SK-N-SH treated with all-trans-retinoic acid at 6 μM for 48 hours (cell line): Measurements from ENCODE around the gene DDX27.

Experiments used
- ATAC-seq: fragments of 200-7000 bp; cut with Tn5 transposase; 3 replicates; pipeline ENCODE4 v1.9.1; 2020; ENCODE audit warnings: mild to moderate bottlenecking, moderate library complexity
- ARNTL ChIP-seq: fragments of 450-650 bp; formaldehyde crosslinking; IDR thresholded peaks from 2 replicates; pipeline ENCODE4 v1.5.0; 2020; ENCODE audit warnings: low read depth, mild to moderate bottlenecking, moderate library complexity, borderline replicate concordance
- CREB5 ChIP-seq: fragments of 250-450 bp; sonication (Bioruptor Pico); IDR thresholded peaks from 2 replicates; pipeline ENCODE4 v1.5.1; 2020; ENCODE audit warnings: low read depth, mild to moderate bottlenecking, moderate library complexity
- CSDC2 ChIP-seq: fragments of 250-450 bp; sonication (Bioruptor Pico); IDR thresholded peaks from 2 replicates; pipeline ENCODE4 v1.5.0; 2020; ENCODE audit warnings: mild to moderate bottlenecking, moderate library complexity
- ESRRG ChIP-seq: fragments of 250-450 bp; sonication (Bioruptor Pico); IDR thresholded peaks from 2 replicates; pipeline ENCODE4 v1.6.1; 2021; ENCODE audit warnings: mild to moderate bottlenecking
- OSR1 ChIP-seq: fragments of 250-450 bp; sonication (Bioruptor Pico); IDR thresholded peaks from 2 replicates; pipeline ENCODE4 v1.8.0; 2022; ENCODE audit warnings: moderate library complexity, mild to moderate bottlenecking, inconsistent platforms
- PATZ1 ChIP-seq: fragments of 250-450 bp; sonication (Bioruptor Pico); IDR thresholded peaks from 2 replicates; pipeline ENCODE4 v1.8.0; 2020; ENCODE audit warnings: mild to moderate bottlenecking, moderate library complexity, borderline replicate concordance
- PPARA ChIP-seq: fragments of 250-450 bp; sonication (Bioruptor Pico); IDR thresholded peaks from 2 replicates; pipeline ENCODE4 v1.5.0; 2020; ENCODE audit warnings: mild to moderate bottlenecking, borderline replicate concordance
- TCF4 ChIP-seq: fragments of 250-450 bp; sonication (Bioruptor Pico); IDR thresholded peaks from 2 replicates; pipeline ENCODE4 v1.8.0; 2021; ENCODE audit warnings: mild to moderate bottlenecking, moderate library complexity, borderline replicate concordance
- TOX ChIP-seq: fragments of 250-450 bp; sonication (Bioruptor Pico); IDR thresholded peaks from 2 replicates; pipeline ENCODE4 v1.8.0; 2021; ENCODE audit warnings: mild to moderate bottlenecking, moderate library complexity, borderline replicate concordance
- ZFP3 ChIP-seq: fragments of 250-450 bp; sonication (Bioruptor Pico); IDR thresholded peaks from 2 replicates; pipeline ENCODE4 v1.5.0; 2020; ENCODE audit warnings: mild to moderate bottlenecking, moderate library complexity
- ZFP30 ChIP-seq: fragments of 450-650 bp; formaldehyde crosslinking; IDR thresholded peaks from 2 replicates; pipeline ENCODE4 v1.5.0; 2022; ENCODE audit warnings: mild to moderate bottlenecking, moderate library complexity
- ZNF565 ChIP-seq: fragments of 450-650 bp; formaldehyde crosslinking; conservative IDR thresholded peaks from 2 replicates; pipeline ENCODE4 v1.5.0; 2020; ENCODE audit warnings: low read depth, mild to moderate bottlenecking, moderate library complexity
- TF ChIP-seq, protein P1 (sequence below): fragments of 250-450 bp; sonication (Bioruptor Pico); IDR thresholded peaks from 2 replicates; pipeline ENCODE4 v1.5.1; 2021; ENCODE audit warnings: mild to moderate bottlenecking, moderate library complexity
- TF ChIP-seq, protein P2 (sequence below): fragments of 250-450 bp; sonication (Bioruptor Pico); IDR thresholded peaks from 2 replicates; pipeline ENCODE4 v1.8.0; 2021; ENCODE audit warnings: low read depth, mild to moderate bottlenecking, moderate library complexity, borderline replicate concordance

The DDX27 gene, protein sequence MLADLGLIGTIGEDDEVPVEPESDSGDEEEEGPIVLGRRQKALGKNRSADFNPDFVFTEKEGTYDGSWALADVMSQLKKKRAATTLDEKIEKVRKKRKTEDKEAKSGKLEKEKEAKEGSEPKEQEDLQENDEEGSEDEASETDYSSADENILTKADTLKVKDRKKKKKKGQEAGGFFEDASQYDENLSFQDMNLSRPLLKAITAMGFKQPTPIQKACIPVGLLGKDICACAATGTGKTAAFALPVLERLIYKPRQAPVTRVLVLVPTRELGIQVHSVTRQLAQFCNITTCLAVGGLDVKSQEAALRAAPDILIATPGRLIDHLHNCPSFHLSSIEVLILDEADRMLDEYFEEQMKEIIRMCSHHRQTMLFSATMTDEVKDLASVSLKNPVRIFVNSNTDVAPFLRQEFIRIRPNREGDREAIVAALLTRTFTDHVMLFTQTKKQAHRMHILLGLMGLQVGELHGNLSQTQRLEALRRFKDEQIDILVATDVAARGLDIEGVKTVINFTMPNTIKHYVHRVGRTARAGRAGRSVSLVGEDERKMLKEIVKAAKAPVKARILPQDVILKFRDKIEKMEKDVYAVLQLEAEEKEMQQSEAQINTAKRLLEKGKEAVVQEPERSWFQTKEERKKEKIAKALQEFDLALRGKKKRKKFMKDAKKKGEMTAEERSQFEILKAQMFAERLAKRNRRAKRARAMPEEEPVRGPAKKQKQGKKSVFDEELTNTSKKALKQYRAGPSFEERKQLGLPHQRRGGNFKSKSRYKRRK

DNA sequence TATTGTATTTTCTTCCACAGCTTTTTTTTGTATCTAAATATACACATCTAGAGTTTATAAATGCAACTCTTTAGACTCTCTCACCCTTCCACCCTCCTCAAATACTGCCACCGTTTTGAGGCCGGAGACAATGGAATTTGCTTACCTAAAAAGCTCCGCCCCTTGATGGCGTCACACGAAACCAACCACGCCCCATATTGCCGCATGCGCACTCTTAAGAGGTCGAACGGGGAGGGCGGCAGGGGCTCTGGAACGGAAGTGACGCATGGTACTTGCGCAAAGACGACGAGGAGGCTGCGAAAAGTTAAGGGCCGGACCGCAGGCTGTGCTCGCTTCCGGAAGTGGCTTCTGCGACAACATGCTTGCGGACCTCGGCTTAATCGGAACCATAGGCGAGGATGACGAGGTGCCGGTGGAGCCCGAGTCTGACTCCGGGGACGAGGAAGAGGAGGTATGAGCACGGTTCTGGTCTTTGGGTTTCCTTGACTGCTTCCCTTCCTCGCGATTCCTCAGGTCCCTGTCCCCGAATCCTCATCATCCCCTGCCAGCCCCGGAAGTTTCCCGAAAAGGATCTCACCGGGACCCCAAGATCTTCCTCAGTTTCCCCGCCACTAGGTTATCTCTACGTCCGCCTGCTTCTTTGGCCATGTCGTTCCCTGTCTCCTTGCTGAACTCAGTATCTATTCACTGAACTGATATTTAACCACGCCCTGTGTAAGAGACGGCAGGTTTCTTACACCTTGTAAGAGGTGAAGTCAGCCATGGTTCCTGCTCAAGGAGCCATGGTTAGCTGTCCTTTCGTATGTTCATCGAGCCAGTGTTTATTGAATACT, at the start of gene DDX27:
DDX27 (plus strand) TSS at position 326 of the 833 bp plus-strand sequence; CDS start at position 359, 33 bp downstream.
- TF ChIP-seq, protein P1, sequence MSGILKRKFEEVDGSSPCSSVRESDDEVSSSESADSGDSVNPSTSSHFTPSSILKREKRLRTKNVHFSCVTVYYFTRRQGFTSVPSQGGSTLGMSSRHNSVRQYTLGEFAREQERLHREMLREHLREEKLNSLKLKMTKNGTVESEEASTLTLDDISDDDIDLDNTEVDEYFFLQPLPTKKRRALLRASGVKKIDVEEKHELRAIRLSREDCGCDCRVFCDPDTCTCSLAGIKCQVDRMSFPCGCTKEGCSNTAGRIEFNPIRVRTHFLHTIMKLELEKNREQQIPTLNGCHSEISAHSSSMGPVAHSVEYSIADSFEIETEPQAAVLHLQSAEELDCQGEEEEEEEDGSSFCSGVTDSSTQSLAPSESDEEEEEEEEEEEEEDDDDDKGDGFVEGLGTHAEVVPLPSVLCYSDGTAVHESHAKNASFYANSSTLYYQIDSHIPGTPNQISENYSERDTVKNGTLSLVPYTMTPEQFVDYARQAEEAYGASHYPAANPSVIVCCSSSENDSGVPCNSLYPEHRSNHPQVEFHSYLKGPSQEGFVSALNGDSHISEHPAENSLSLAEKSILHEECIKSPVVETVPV (CRISPR knock-in tag): peak; percentile 73; the same call in 1 of the 2 replicates
- no peak for TF ChIP-seq CSDC2 (CRISPR knock-in tag)
- no peak for TF ChIP-seq ESRRG

GRCh38 chr20:49169547-49169946, 49.7 kb upstream of the DDX27 start:
- TF ChIP-seq CSDC2 (CRISPR knock-in tag) (no peak), TCF4 (CRISPR knock-in tag) (no peak), ZFP30 (CRISPR knock-in tag) (no peak), PATZ1 (CRISPR knock-in tag) (no peak)
- TF ChIP-seq, protein P1 (CRISPR knock-in tag): no peak
- no peak for ATAC-seq

More for the DNA sequence above, at the start of gene DDX27:
- peak; percentile 91 for ATAC-seq

DNA sequence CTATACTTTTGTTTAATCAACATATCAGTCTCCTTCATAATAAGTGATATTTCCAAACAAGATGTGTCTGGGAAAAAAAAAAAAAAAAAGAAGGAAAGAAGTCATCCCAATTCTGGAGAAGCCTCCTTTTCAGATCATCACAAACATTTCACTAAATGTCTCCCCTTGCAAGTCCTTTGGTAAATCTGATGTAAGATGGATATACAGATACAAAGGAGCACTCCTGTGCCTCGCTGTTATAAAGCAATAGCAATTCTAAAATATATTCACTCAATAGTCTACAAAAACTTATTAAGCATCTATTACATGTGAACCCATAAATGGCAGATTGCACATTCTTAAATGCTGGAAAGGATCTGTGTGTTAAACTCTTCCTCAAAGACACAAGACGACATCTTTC, 48.5 kb upstream of the DDX27 start:
- TF ChIP-seq PPARA (CRISPR knock-in tag): no peak
- no peak for TF ChIP-seq OSR1 (CRISPR knock-in tag)
- TF ChIP-seq, protein P1 (CRISPR knock-in tag): no peak
- TF ChIP-seq ZNF565 (CRISPR knock-in tag): no peak
- TF ChIP-seq ARNTL: no peak
- no peak for TF ChIP-seq ZFP3 (CRISPR knock-in tag)
- TF ChIP-seq, protein P2, sequence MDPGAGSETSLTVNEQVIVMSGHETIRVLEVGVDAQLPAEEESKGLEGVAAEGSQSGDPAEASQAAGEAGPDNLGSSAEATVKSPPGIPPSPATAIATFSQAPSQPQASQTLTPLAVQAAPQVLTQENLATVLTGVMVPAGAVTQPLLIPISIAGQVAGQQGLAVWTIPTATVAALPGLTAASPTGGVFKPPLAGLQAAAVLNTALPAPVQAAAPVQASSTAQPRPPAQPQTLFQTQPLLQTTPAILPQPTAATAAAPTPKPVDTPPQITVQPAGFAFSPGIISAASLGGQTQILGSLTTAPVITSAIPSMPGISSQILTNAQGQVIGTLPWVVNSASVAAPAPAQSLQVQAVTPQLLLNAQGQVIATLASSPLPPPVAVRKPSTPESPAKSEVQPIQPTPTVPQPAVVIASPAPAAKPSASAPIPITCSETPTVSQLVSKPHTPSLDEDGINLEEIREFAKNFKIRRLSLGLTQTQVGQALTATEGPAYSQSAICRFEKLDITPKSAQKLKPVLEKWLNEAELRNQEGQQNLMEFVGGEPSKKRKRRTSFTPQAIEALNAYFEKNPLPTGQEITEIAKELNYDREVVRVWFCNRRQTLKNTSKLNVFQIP (CRISPR knock-in tag): no peak
- no peak for TF ChIP-seq ZFP30 (CRISPR knock-in tag)
- no peak for TF ChIP-seq CSDC2 (CRISPR knock-in tag)
- no peak for TF ChIP-seq CREB5 (CRISPR knock-in tag)
- TF ChIP-seq PATZ1 (CRISPR knock-in tag): no peak
- no peak for TF ChIP-seq TOX (CRISPR knock-in tag)
- TF ChIP-seq, all 23 proteins: peak for 0
- no peak for ATAC-seq
